HCT116 (cell line): ENCODE data around the gene PLPP2. TPM values are rescaled to one million over a fixed set of nuclear protein-coding genes. Genes with fewer than 3 reads are reported as not detected.

Experiments used
- ATAC-seq: fragments of 200-7000 bp; cut with Tn5 transposase; 2 replicates; pipeline ENCODE4 v1.9.1; 2020; ENCODE audit warnings: mild to moderate bottlenecking, moderate library complexity
- BruUV-seq: library from RNA; stranded (reverse); fragments of 400-500 nt; replicated peaks from 2 replicates; lab custom pipeline; 2021; lab: Mats Ljungman, UMichigan
- CTCF ChIA-PET: fragments of 300-600 bp; sonication (Branson Sonifier 250); formaldehyde crosslinking; loops from one replicate; lab custom pipeline; 2021; ENCODE audit warnings: antibody characterized with exemption; lab: Charles Lee
- POLR2A ChIA-PET: fragments of 300-600, 350-600 bp; sonication (Branson Sonifier 250); formaldehyde crosslinking; loops from one replicate; lab custom pipeline; 2021; ENCODE audit warnings: antibody characterized with exemption; lab: Charles Lee
- RAD21 ChIA-PET, 2 experiments: fragments of 300-600 bp; sonication (Branson Sonifier 250); formaldehyde crosslinking; loops; one replicate each; lab custom pipeline; 2023; ENCODE audit warnings: low total read pairs in 2 of 2; ENCODE audit not compliant: uncharacterized antibody in 2 of 2, unreplicated experiment in 2 of 2, low non-redundant PET in 1 of 2; lab: Charles Lee
- DNase-seq: peaks from one replicate; pipeline ENCODE4 v3.0.0-alpha.2; 2010; ENCODE audit warnings: low read depth, low spot score
- H2AFZ ChIP-seq: fragments of 200-600 bp; shearing (Covaris generic), sonication (generic); 2 replicates; pipeline ENCODE4 v1.6.1; 2017; ENCODE audit warnings: low read depth, mixed run types, mixed read lengths, antibody characterized with exemption, low read length; ENCODE audit not compliant: poor library complexity, severe bottlenecking
- H3K27ac ChIP-seq: 2 replicates; pipeline ENCODE4 v1.5.1; 2012; ENCODE audit warnings: low read depth, low read length
- H3K27me3 ChIP-seq: fragments of 200-600 bp; sonication (generic); 2 replicates; pipeline ENCODE4 v1.6.1; 2016; ENCODE audit warnings: mixed run types, low read length, mixed read lengths; ENCODE audit not compliant: insufficient read depth
- H3K36me3 ChIP-seq, 2 experiments: fragments of 200-500 bp in 1 of 2; fragments of 200-600 bp in 1 of 2; sonication (Bioruptor generic) in 1 of 2; sonication (generic) in 1 of 2; 2 replicates each; pipeline versions ENCODE4 v1.5.1 to v1.6.1; 2014 to 2016; ENCODE audit warnings: low read length in 2 of 2, inconsistent platforms in 1 of 2, mixed read lengths in 1 of 2, mixed run types in 1 of 2; ENCODE audit not compliant: insufficient read depth in 2 of 2, control insufficient read depth in 1 of 2
- H3K4me1 ChIP-seq, 2 experiments: fragments of 200-600 bp in 1 of 2; sonication (generic) in 1 of 2; 2 replicates each; pipeline versions ENCODE4 v1.5.1 to v1.6.1; 2012 to 2017; ENCODE audit warnings: low read length in 2 of 2, inconsistent platforms in 1 of 2, mild to moderate bottlenecking in 1 of 2, mixed read lengths in 1 of 2, mixed run types in 1 of 2, moderate library complexity in 1 of 2; ENCODE audit not compliant: insufficient read depth in 2 of 2, control insufficient read depth in 1 of 2
- H3K4me2 ChIP-seq: fragments of 200-600 bp; sonication (generic); 2 replicates; pipeline ENCODE4 v1.6.1; 2017; ENCODE audit warnings: mixed run types, low read length, mixed read lengths
- H3K4me3 ChIP-seq, 2 experiments: fragments of 200-600 bp in 1 of 2; sonication (generic) in 1 of 2; replicated peaks in 1 of 2; 2 replicates each; pipeline ENCODE4 v1.5.1; 2011 to 2016; ENCODE audit warnings: low read length in 2 of 2, control low read depth in 1 of 2, low read depth in 1 of 2, mild to moderate bottlenecking in 1 of 2, mixed read lengths in 1 of 2, mixed run types in 1 of 2
- H3K79me2 ChIP-seq: fragments of 200-600 bp; sonication (generic); 2 replicates; pipeline ENCODE4 v1.6.1; 2017; ENCODE audit warnings: mild to moderate bottlenecking, mixed run types, low read length, moderate library complexity, mixed read lengths; ENCODE audit not compliant: insufficient read depth
- H3K9ac ChIP-seq: fragments of 200-600 bp; sonication (generic); 2 replicates; pipeline ENCODE4 v1.6.1; 2016; ENCODE audit warnings: low read length, mixed read lengths
- H3K9me2 ChIP-seq: fragments of 200-600 bp; sonication (generic), shearing (Covaris generic); 2 replicates; pipeline ENCODE4 v1.6.1; 2017; ENCODE audit warnings: mixed run types, mild to moderate bottlenecking, moderate library complexity; ENCODE audit not compliant: insufficient read depth
- H3K9me3 ChIP-seq, 2 experiments: fragments of 200-500 bp in 1 of 2; fragments of 200-600 bp in 1 of 2; sonication (Bioruptor generic) in 1 of 2; sonication (generic) in 1 of 2; 2 replicates each; pipeline ENCODE4 v1.6.1; 2014 to 2017; ENCODE audit warnings: low read length in 2 of 2, mixed read lengths in 2 of 2, inconsistent platforms in 1 of 2, low read depth in 1 of 2, mild to moderate bottlenecking in 1 of 2, mixed run types in 1 of 2, moderate library complexity in 1 of 2; ENCODE audit not compliant: control insufficient read depth in 1 of 2, insufficient read depth in 1 of 2
- H4K20me1 ChIP-seq: fragments of 200-600 bp; sonication (generic), shearing (Covaris generic); 2 replicates; pipeline ENCODE4 v1.6.1; 2017; ENCODE audit warnings: mixed run types, mild to moderate bottlenecking, moderate library complexity; ENCODE audit not compliant: insufficient read depth
- ATF3 ChIP-seq: IDR thresholded peaks from 2 replicates; pipeline ENCODE4 v1.6.1; 2012
- CBX3 ChIP-seq: IDR thresholded peaks from 2 replicates; pipeline ENCODE4 v1.6.1; 2012; ENCODE audit warnings: low read depth
- CTCF ChIP-seq, 3 experiments: fragments of 200-600 bp in 1 of 3; sonication (generic) in 1 of 3; IDR thresholded peaks in 2 of 3; conservative IDR thresholded peaks in 1 of 3; 2 replicates each; pipeline ENCODE4 v1.5.1; 2012 to 2017; ENCODE audit warnings: low read depth in 2 of 3, low read length in 2 of 3, antibody characterized with exemption in 1 of 3, borderline replicate concordance in 1 of 3, control low read depth in 1 of 3, mild to moderate bottlenecking in 1 of 3, mixed read lengths in 1 of 3, mixed run types in 1 of 3, moderate library complexity in 1 of 3; ENCODE audit not compliant: insufficient read depth in 1 of 3
- ELF1 ChIP-seq: IDR thresholded peaks from 2 replicates; pipeline ENCODE4 v1.6.1; 2012; ENCODE audit warnings: low read depth, borderline replicate concordance
- EZH2 ChIP-seq: fragments of 200-600 bp; sonication (generic); IDR thresholded peaks from 2 replicates; pipeline ENCODE4 v1.6.1; 2017; ENCODE audit warnings: antibody characterized with exemption, mixed run types
- EZH2phosphoT487 ChIP-seq: fragments of 200-600 bp; IDR thresholded peaks from 2 replicates; pipeline ENCODE4 v1.6.1; 2018; ENCODE audit warnings: antibody characterized with exemption, borderline replicate concordance
- FOSL1 ChIP-seq: IDR thresholded peaks from 2 replicates; pipeline ENCODE4 v1.6.1; 2012; ENCODE audit warnings: low read depth
- JUND ChIP-seq: IDR thresholded peaks from 2 replicates; pipeline ENCODE4 v1.6.1; 2012
- POLR2A ChIP-seq: IDR thresholded peaks from 2 replicates; pipeline ENCODE4 v1.7.0; 2011; ENCODE audit warnings: borderline replicate concordance; ENCODE audit not compliant: insufficient read depth, insufficient read length; ENCODE audit errors: extremely low read depth
- POLR2AphosphoS5 ChIP-seq: IDR thresholded peaks from 2 replicates; pipeline ENCODE4 v1.6.1; 2011; ENCODE audit warnings: mild to moderate bottlenecking, low read depth, low read length, moderate library complexity
- RAD21 ChIP-seq: IDR thresholded peaks from 2 replicates; pipeline ENCODE4 v1.6.1; 2012; ENCODE audit warnings: low read depth, mild to moderate bottlenecking
- REST ChIP-seq: IDR thresholded peaks from 2 replicates; pipeline ENCODE4 v1.6.1; 2012; ENCODE audit warnings: low read depth
- SIN3A ChIP-seq: IDR thresholded peaks from 2 replicates; pipeline ENCODE4 v1.6.1; 2012; ENCODE audit warnings: low read depth
- SP1 ChIP-seq: IDR thresholded peaks from 2 replicates; pipeline ENCODE4 v1.6.1; 2012; ENCODE audit warnings: low read depth
- SRF ChIP-seq: IDR thresholded peaks from 2 replicates; pipeline ENCODE4 v1.6.1; 2012; ENCODE audit warnings: low read depth
- TCF7L2 ChIP-seq: IDR thresholded peaks from 2 replicates; pipeline ENCODE4 v1.7.0; 2011; ENCODE audit warnings: borderline replicate concordance, inconsistent platforms; ENCODE audit not compliant: insufficient read depth, insufficient read length; ENCODE audit errors: extremely low read depth
- YY1 ChIP-seq: IDR thresholded peaks from 2 replicates; pipeline ENCODE4 v1.6.1; 2011; ENCODE audit warnings: low read length, low read depth, moderate library complexity, mild to moderate bottlenecking; ENCODE audit not compliant: insufficient replicate concordance; ENCODE audit errors: extremely low read depth
- ZBTB33 ChIP-seq: IDR thresholded peaks from 2 replicates; pipeline ENCODE4 v1.6.1; 2011; ENCODE audit warnings: mild to moderate bottlenecking, low read length, moderate library complexity; ENCODE audit not compliant: insufficient replicate concordance; ENCODE audit errors: extremely low read depth
- ZNF274 ChIP-seq: fragments of 200-500 bp; sonication (Bioruptor generic); IDR thresholded peaks from 2 replicates; pipeline ENCODE4 v1.6.1; 2014; ENCODE audit warnings: mild to moderate bottlenecking, low read depth, low read length, inconsistent platforms
- intact Hi-C: fragments of 100-400 bp; cut with micrococcal nuclease; formaldehyde crosslinking; loops from 2 replicates; pipeline ENCODE4 v1.10.0; 2022
- total RNA-seq: library from RNA; stranded (reverse); gene quantifications from one replicate; pipeline ENCODE4 v1.2.1, GENCODE V29; 2021; ENCODE audit not compliant: unreplicated experiment
- TF ChIP-seq, protein P1 (sequence below): IDR thresholded peaks from 2 replicates; pipeline ENCODE4 v1.6.1; 2012

PLPP2 gene
- total RNA-seq, 1 experiment from 2014 or later: 128 TPM

GRCh38 chr19:327291-328024, 36.3 kb upstream of the PLPP2 start:
- H2AFZ ChIP-seq: no peak overlapping the region
- no peaks in the 10 kb centered on the region for H3K4me1 ChIP-seq
- DNase-seq (no peak), ATAC-seq (no peak)
- ChIA-PET POLR2A (no interaction called here), CTCF (no interaction called here), RAD21 (no interaction called here)
- peaks cover 37 to 80% of the 10 kb centered on the region in 2 experiments for H3K36me3 ChIP-seq
- no peak overlapping the region for H3K9ac ChIP-seq
- H3K4me3 ChIP-seq: no peak overlapping the region
- TF ChIP-seq CTCF (IDR thresholded peaks at IDR 0.05 in 2 of 3, conservative IDR thresholded peaks at IDR 0.05 in 1 of 3; ENCODE audit: borderline replicate concordance in 1 of 3, insufficient read depth in 1 of 3, low read depth in 2 of 3, low read length in 2 of 3) (no peak), SRF (no peak), SP1 (no peak), REST (no peak), POLR2AphosphoS5 (no peak), TCF7L2 (no peak), SIN3A (no peak), ATF3 (no peak), ZNF274 (no peak), FOSL1 (no peak), EZH2 (no peak), ELF1 (no peak), RAD21 (no peak), YY1 (no peak), JUND (no peak), POLR2A (no peak), CBX3 (no peak), ZBTB33 (no peak), EZH2phosphoT487 (no peak)
- TF ChIP-seq, protein P1, sequence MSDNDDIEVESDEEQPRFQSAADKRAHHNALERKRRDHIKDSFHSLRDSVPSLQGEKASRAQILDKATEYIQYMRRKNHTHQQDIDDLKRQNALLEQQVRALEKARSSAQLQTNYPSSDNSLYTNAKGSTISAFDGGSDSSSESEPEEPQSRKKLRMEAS: no peak
- intact Hi-C loops: no loop called here
- no peaks in the 10 kb centered on the region for H3K9me2 ChIP-seq
- H3K79me2 ChIP-seq: peaks cover 15% of the 10 kb centered on the region; the same call in 1 of the 2 replicates
- no peaks in the 10 kb centered on the region for H3K27me3 ChIP-seq
- H4K20me1 ChIP-seq: no peaks in the 10 kb centered on the region
- H3K4me2 ChIP-seq: no peak overlapping the region
- no TSS peak for BruUV-seq
- no peak overlapping the region for H3K27ac ChIP-seq
- peaks cover 12 to 13% of the 10 kb centered on the region in 2 experiments; a peak in 2 of 4 replicates for H3K9me3 ChIP-seq
